Ishikawa (cell line): ENCODE data around the gene CC2D2A.

Experiments used
- CEBPB ChIP-seq: IDR thresholded peaks from 2 replicates; pipeline ENCODE4 v1.6.1; 2012
- CREB1 ChIP-seq: IDR thresholded peaks from 2 replicates; pipeline ENCODE4 v1.6.1; 2012; ENCODE audit warnings: low read depth
- EGR1 ChIP-seq: IDR thresholded peaks from 2 replicates; pipeline ENCODE4 v1.6.1; 2012
- EP300 ChIP-seq: IDR thresholded peaks from 2 replicates; pipeline ENCODE4 v1.6.1; 2012; ENCODE audit warnings: borderline replicate concordance
- FOXM1 ChIP-seq: IDR thresholded peaks from 2 replicates; pipeline ENCODE4 v1.6.1; 2012; ENCODE audit warnings: low read depth, borderline replicate concordance
- NFIC ChIP-seq: IDR thresholded peaks from 2 replicates; pipeline ENCODE4 v1.6.1; 2012
- RAD21 ChIP-seq: IDR thresholded peaks from 2 replicates; pipeline ENCODE4 v1.6.1; 2012; ENCODE audit warnings: low read depth
- TAF1 ChIP-seq: IDR thresholded peaks from 2 replicates; pipeline ENCODE4 v1.6.1; 2012; ENCODE audit warnings: low read depth, mild to moderate bottlenecking
- TCF12 ChIP-seq: IDR thresholded peaks from 2 replicates; pipeline ENCODE4 v1.6.1; 2012; ENCODE audit warnings: low read depth
- TEAD4 ChIP-seq: IDR thresholded peaks from 2 replicates; pipeline ENCODE4 v1.6.1; 2012
- YY1 ChIP-seq: IDR thresholded peaks from 2 replicates; pipeline ENCODE4 v1.6.1; 2012; ENCODE audit warnings: low read depth
- ZBTB7A ChIP-seq: IDR thresholded peaks from 2 replicates; pipeline ENCODE4 v1.6.1; 2012; ENCODE audit warnings: low read depth
- TF ChIP-seq, protein P1 (sequence below): IDR thresholded peaks from 2 replicates; pipeline ENCODE4 v1.6.1; 2012
- TF ChIP-seq, protein P2 (sequence below): IDR thresholded peaks from 2 replicates; pipeline ENCODE4 v1.6.1; 2012; ENCODE audit warnings: low read depth, mild to moderate bottlenecking
- TF ChIP-seq, protein P3 (sequence below): IDR thresholded peaks from 2 replicates; pipeline ENCODE4 v1.6.1; 2012

Gene CC2D2A

DNA sequence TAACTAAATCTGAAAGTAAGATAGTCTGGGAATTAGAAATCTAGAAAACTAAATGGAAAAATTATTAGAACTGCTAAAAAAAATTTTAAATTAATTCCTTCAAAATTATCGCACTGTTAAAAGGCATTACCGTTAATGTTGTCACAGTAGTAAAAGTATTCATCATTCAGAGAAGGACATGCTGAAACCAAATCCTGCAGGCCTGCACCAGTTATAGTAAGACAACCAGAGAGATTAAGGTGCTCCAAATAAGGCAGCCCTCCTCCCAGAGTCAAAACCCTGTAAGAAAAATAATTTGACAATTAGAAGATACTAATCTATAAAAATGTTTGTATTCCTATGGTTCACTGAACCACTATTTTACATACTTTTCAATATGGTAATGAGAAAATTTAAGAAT, 142.5 kb downstream of the CC2D2A start:
- TF ChIP-seq YY1, result no peak
- TF ChIP-seq TCF12, result no peak
- TF ChIP-seq ZBTB7A, result no peak
- no peak for TF ChIP-seq TEAD4
- TF ChIP-seq, protein P1, sequence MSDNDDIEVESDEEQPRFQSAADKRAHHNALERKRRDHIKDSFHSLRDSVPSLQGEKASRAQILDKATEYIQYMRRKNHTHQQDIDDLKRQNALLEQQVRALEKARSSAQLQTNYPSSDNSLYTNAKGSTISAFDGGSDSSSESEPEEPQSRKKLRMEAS, result no peak
- no peak for TF ChIP-seq FOXM1
- TF ChIP-seq RAD21, result no peak
- TF ChIP-seq TAF1, result no peak
- no peak for TF ChIP-seq NFIC
- TF ChIP-seq, protein P2, sequence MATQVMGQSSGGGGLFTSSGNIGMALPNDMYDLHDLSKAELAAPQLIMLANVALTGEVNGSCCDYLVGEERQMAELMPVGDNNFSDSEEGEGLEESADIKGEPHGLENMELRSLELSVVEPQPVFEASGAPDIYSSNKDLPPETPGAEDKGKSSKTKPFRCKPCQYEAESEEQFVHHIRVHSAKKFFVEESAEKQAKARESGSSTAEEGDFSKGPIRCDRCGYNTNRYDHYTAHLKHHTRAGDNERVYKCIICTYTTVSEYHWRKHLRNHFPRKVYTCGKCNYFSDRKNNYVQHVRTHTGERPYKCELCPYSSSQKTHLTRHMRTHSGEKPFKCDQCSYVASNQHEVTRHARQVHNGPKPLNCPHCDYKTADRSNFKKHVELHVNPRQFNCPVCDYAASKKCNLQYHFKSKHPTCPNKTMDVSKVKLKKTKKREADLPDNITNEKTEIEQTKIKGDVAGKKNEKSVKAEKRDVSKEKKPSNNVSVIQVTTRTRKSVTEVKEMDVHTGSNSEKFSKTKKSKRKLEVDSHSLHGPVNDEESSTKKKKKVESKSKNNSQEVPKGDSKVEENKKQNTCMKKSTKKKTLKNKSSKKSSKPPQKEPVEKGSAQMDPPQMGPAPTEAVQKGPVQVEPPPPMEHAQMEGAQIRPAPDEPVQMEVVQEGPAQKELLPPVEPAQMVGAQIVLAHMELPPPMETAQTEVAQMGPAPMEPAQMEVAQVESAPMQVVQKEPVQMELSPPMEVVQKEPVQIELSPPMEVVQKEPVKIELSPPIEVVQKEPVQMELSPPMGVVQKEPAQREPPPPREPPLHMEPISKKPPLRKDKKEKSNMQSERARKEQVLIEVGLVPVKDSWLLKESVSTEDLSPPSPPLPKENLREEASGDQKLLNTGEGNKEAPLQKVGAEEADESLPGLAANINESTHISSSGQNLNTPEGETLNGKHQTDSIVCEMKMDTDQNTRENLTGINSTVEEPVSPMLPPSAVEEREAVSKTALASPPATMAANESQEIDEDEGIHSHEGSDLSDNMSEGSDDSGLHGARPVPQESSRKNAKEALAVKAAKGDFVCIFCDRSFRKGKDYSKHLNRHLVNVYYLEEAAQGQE, result no peak
- TF ChIP-seq EP300, result no peak
- no peak for TF ChIP-seq CEBPB
- TF ChIP-seq EGR1, result no peak
- no peak for TF ChIP-seq CREB1

DNA sequence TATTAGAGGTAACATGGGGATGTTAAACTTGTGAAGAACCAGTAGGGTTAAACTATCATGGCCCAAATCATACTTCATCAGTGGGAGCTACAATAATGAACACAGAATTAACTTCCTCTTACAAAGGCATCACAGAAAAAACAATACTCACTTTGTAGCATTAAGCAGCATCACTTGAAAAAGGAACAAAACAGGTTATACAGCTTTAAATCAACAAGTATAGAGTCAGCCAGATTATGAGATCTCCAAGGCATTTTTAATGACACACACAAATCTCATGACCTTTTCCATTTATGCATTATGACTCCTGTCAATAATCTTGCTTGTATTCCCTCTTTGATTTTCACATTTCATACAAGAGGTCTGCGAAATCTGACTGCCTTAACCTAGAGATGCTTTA, 167.1 kb downstream of the CC2D2A start:
- TF ChIP-seq EP300, result no peak
- no peak for TF ChIP-seq TEAD4
- TF ChIP-seq FOXM1, result no peak
- no peak for TF ChIP-seq TAF1
- no peak for TF ChIP-seq CREB1
- TF ChIP-seq NFIC, result no peak
- TF ChIP-seq RAD21, result no peak
- TF ChIP-seq, protein P1, result no peak
- TF ChIP-seq, protein P3, sequence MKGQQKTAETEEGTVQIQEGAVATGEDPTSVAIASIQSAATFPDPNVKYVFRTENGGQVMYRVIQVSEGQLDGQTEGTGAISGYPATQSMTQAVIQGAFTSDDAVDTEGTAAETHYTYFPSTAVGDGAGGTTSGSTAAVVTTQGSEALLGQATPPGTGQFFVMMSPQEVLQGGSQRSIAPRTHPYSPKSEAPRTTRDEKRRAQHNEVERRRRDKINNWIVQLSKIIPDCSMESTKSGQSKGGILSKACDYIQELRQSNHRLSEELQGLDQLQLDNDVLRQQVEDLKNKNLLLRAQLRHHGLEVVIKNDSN, result no peak
- TF ChIP-seq TCF12, result no peak
- TF ChIP-seq CEBPB, result no peak
- TF ChIP-seq ZBTB7A, result no peak
- TF ChIP-seq, protein P2, result no peak

DNA sequence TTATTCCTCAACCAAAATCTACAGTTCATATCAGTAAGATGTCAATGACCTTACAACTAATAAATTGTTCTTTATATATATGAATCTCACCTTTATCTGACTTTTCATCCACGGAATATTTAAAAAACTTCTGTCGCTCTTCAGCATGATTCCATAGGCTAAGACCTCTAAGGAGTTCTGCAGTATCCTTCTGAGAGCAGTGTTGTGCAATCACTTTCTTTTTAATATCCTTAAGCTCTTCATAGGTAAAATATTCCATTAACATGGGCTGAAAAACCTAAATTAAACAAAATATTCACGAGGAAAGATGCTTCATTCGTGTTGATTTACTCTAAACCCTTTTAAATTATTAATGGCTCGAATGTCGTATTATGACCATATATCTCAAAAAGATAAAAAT, 168.7 kb downstream of the CC2D2A start:
- no peak for TF ChIP-seq YY1
- TF ChIP-seq, protein P1, result no peak
- TF ChIP-seq RAD21, result no peak
- no peak for TF ChIP-seq TEAD4
- TF ChIP-seq TCF12, result no peak

DNA sequence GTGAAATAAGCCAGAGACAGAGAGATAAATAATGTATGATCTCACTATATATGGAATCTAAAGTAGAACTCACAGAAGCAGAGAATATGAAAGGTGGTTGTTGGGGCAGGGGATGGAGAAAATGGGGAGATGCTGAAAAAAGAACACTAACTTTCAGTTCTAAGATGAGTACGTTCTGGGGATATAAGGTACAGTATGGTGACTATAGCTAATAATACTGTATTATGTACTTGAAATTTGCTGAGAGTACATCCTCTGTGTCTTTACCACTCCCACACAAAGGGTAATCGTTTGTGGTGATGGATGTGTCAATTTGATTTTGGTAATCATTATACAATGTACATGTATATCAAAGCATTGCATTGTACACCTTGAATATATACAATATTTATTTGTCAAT, 178.9 kb downstream of the CC2D2A start:
- TF ChIP-seq FOXM1, result no peak
- TF ChIP-seq TEAD4, result no peak
- TF ChIP-seq YY1, result no peak
- TF ChIP-seq CREB1, result no peak
- TF ChIP-seq RAD21, result no peak
- TF ChIP-seq TAF1, result no peak
- no peak for TF ChIP-seq CEBPB
- TF ChIP-seq EGR1, result no peak
- no peak for TF ChIP-seq NFIC
- TF ChIP-seq, protein P1, result no peak
- TF ChIP-seq, protein P2, result no peak
- TF ChIP-seq, protein P3, result no peak
- TF ChIP-seq ZBTB7A, result no peak
- no peak for TF ChIP-seq EP300
- TF ChIP-seq TCF12, result no peak
